ENCODE data around the gene CHP2.
A peak's percentile ranks its signal among the peaks of the same experiment; 100 is the strongest.
"Not testable (repeated sequence)": the region's sequence is repeated elsewhere in the genome, so short reads cannot be mapped to it uniquely, and the experiment has no call there.

Gene CHP2

DNA sequence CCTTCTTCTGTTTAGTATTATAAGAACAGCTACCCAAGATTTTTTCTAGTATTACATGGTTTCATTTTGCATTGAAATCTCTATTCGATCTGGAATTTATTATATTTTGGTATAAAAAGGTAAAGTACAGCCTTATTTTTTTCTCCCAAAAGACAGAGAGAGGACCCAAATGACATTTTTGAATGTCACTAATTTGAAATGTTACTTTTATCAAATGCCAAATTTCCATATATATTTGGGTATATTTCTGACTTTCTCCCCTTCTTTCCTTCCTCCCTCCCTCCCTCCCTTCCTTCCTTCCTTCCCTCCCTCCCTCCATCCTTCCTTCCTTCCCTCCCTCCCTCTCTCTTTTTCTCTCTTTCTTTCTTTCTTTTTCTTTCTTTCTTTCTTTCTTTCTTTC, 6.2 kb upstream of the CHP2 start:
- DNase-seq (ENCODE audit: low spot score): no peak

DNA sequence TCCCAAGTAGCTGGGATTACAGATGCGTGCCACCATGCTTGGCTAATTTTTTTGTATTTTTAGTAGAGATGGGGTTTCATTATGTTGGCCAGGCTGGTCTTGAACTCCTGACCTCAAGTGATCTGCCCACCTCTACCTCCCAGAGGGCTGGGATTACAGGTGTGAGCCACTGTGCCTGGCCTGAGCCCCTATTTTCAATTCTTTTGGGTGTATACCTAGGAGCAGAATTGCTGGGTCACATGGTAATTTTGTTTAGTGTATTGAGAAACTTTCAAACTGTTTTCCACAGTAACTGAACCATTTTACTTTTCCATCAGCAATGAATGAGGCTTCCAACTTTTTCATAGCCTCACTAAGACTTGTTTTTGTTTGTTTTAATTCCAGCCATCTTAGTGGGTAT, 3.8 kb upstream of the CHP2 start:
- not testable (repeated sequence) for DNase-seq (ENCODE audit: low spot score)

DNA sequence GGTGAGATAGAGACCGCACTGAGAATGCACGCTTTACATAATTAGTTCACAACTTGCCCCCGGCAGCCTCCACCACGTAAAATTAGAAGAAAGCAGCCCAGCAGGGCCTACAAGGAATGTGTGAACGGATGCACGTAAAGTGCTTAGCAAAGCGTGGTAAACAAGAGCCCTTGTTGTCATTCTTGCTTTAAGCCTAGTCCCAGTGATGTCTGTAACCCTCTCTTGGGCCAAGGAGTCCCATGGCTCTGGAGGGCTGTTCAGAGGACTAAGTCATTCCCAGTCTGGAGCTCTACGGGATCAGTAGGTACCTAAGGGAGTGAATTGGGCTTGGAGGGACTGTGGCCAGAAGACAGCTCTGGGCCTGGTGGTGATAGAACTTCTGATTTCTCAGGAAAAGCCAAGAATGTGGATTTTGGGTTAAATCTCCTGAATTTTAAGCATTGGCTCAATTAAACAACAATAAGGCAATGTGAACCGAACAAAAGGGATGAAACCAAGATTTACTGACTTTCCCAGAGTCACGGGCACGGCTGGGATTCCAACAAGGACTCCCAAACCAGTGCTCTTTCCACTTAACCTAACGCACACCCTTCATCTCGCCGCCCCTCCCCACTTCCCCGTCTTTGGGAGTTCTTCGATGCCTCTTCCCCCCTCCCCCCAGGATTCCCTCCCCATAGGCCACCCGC, 775 bp upstream of the CHP2 start:
- DNase-seq (ENCODE audit: low spot score): no peak

DNA sequence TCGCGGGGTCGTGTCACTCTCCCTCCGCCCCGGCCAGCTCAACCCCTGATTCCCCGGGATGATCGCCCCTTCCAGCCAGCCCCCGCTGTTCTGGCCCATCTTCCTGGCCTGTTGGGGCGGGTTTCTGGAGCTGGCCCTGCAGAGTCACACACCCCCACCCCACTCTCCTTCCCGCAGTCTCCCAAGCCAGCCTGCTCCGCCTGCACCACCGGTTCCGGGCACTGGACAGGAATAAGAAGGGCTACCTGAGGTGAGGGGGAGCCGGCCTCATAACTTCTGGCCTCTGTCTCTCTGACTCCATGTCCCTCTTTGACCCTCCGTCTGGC, 621 bp downstream of the CHP2 start:
- no peak for DNase-seq (ENCODE audit: low spot score)

DNA sequence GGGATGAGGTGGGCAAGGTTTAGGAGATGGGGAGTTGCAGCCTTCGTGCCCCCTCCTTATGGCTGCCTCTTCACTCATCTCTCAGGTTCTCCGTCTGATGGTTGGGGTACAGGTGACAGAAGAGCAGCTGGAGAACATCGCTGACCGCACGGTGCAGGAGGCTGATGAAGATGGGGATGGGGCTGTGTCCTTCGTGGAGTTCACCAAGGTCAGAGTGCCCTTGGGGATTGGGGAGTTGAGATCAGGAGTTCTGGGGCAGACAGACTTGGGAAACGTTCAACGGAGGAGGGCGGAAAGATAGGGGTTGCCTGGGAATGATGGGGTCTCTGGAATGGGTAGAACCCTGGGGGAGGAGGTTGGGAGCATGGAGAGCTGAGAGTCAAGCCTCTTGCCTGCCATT, 2.3 kb downstream of the CHP2 start:
- no peak for DNase-seq (ENCODE audit: low spot score)

DNA sequence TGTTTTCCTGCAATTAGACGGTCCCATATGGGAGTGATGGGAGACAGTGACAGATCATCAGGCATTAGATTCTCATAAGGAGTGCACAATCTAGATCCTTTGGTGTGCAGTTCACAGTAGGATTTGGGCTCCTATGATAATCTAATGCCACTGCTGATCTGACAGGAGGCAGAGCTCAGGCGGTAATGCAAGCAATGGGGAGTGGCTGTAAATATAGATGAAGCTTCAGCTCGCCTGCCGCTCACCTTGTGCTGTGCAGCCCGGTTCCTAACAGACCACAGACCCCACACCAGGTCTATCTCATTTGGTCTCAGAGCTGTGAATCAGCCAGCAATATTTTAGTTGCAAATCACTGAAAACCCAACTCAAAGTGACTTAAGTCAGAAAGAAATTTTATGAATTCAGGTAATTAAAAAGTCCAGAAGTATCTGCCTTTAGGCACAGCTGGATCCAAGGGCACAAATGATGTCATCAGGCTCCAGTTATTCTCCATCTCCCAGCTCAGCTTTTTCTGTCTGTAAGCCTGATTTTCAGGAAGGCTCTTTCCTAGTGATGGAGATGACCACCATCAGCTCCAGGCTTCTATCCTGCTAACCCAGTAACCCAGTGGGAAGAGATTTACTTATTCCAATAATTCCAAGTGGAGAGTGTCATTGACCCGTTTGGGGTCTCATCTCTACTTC, 3.3 kb downstream of the CHP2 start:
- no peak for DNase-seq (ENCODE audit: low spot score)

DNA sequence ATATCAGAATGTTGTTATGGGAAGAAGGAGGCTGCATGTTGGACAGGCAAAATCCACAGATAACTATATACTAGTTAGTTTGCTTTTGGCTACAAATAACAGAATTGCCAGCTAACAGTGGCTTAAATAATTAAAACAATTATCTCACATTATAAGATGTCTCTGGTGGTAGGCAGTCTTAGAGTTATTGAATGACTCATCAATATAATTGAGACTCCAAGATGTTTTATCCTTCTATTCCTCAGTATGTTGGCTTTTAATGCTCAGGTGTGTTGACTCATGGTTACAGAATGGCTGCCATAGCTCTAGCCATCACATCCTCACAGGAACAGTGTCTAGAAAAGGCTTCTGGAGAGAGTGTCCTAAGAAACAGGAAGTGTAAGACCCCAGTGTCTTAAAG, 11.1 kb downstream of the CHP2 start:
- DNase-seq (ENCODE audit: low spot score): no peak

DNA sequence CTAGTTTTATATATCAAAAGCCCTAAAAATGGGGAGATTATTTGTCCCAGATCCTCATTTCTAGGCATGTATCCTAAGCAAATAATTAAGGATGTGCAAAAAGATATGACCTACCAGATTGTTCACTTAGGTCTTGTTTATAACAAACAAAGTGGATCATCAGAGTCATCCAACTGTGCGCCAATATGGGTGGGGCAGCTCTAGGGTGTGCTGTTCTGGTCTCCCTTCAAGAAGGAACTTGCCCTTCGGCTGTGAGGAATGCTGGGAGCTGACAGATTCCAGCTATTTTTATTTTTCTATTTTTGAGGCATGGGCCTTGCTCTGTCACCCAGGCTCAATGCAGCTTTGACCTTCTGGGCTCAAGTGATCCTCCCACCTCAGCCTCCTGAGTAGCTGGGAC, 13.8 kb downstream of the CHP2 start:
- no peak for DNase-seq (ENCODE audit: low spot score)

DNA sequence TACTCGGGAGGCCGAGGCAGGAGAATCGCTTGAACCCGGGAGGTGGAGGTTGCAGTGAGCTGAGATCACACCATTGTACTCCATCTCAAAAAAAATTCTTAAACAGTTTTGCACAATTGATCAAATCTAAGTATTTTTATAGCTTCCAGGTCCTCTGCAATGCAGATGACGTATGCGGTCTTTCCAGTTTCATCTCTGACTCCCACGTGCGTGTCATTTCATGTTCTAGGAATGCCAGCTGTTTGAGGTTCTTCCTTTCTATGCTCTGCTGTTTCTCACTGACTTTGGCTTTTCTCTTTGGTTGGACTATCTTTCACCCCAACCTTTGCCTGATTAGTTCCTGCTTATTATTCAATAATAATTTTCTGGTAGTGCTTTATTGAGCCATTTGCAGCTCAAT, 16.2 kb downstream of the CHP2 start:
- DNase-seq (ENCODE audit: low spot score): no peak

DNA sequence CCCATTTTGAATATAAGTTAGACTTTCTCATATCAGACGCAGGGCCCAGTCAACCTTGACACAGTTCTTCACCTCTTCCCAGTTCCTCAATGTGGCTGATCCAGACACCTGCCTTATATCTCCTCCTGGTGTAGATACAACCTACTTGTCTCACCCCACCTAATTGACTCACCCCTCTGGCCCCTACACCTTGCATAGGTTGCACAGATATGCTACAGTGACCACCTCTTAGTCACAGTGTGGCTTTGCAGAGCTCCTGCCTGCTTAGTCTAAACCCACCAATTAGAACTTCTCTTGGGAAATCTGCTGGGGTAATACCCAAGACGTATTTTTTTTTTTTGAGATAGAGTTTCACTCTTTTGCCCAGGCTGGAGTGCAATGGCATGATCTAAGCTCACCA, 16.8 kb downstream of the CHP2 start:
- DNase-seq (ENCODE audit: low spot score): no peak

DNA sequence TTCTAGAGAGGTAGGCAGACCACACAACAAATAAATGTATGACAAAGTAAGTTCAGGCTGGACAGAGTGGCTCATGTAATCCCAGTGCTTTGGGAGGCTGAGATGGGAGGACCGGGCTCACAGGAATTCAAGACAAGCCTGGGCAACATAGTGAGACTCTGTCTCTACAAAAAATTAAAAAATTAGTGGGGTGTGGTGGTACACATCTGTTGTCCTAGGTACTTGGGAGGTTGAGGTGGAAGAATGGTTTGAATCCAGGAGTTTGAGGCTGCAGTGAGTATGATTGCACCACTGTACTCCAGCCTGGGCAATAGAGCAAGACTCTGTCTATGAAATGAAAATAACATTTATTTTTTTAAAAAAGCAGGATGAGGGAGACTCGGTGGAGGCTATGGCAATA, 18.5 kb downstream of the CHP2 start:
- DNase-seq (ENCODE audit: low spot score): no peak

DNA sequence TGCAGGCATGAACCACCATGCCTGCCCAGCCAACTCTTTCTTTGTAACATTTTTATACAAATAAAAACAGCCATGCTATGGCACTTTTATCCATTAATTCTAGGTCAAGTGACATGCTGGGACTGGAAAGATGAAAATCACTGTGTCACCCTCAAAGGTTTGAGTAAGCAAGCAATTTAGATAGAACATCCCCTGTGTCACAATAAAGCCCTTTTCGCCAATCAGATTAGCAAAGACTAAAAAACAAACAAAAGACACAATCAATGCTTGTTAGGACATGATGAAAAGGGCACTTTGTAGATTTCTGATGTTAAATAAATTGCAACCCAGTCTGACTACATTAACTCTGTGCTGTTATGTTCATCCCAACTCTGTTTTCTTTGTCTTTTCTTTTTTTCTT, 26.4 kb downstream of the CHP2 start:
- no peak for DNase-seq (ENCODE audit: low spot score)

DNA sequence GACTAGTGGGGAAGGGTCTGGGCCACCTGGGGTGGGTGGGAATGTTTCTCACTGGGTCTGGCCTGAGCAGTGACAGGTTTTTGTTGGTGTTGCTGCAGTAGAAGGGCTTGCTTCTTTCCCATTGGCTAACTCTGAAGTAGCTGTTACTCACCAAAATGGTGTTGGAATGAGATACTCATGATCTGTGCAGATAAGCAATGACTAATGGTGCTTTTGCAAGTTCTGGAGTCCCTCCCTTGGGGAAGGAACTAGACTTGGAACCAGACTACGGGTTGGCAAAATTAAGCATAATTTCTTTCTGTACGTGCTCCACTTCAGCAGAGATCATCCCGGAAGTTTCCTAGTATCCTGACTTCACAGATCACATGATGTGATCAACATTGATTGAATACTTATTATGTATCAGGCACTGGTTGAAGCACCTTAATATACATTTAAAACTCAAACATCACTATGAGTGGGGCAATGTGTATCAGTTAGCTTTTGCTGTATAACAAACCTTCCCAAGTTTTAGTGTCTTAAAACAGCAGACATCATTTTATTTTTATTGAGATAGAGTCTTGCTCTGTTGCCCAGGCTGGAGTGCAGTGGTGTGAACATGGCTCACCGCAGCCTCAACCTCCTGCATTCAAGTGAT, 30.1 kb downstream of the CHP2 start:
- no peak for DNase-seq (ENCODE audit: low spot score)

DNA sequence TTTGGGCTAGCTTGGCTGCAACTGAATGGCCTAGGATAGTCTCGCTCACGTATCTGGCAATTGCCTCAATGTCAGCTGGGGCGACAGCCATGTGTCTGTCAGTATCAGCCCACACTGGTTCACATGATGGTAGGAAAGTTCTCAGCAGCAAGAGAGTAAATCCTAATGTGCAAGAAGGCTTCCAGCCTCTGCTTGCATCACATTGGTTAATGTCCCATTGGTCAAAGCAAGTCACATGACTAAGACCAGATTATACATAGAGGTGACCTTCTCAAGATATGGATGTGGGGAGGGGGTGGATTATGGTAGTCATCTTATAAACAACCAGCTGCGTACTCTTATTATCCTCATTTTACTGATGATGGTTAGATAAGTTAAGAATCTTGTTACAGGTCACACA, 31.0 kb downstream of the CHP2 start:
- no peak for DNase-seq (ENCODE audit: low spot score)

DNA sequence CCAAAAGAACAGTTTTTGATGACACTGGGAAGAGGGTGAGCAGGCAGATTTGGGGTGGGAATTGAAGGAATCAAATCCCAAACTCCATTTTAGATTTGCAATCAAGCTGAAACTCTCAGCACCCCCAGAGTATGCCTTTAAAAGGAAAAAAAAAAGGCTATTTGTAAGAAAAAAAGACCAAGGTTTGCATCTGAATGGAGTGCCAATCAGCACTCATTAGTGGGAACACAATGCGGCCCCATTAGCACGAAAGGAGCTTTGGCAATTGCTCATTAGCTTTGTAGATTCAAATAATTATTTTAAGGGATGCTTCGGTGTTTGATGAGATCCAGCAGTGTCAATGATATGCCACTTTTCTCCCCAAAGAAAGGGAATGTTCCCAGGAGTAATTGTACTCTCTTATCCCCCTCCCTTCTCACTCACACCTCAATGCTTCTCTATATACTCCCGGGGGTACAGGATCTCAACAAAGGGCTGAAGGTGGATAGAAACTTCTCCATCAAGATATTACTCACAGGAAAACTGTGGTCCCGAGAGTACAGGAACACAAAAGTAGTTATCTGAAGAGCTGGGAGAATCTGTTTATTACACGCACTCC, 32.2 kb downstream of the CHP2 start:
- no peak for DNase-seq (ENCODE audit: low spot score)

DNA sequence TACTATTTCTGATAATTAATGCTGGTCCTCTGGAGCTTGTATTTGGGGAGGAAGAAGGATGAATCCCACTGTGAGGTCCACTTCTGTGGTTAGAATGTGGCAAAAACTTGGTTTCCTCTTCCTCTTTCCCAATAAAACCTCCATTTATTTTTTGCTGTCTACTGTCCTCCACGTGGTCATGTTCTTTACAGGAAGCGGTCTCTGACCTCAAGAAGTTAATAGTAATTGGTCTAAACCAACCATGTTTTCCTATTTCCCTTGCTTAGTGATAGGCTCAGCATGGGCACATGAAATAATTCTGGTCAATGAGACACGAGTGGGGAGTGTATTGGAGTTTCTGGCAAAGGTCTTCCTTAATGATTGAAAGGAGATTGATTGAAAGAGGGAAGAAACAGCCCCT, 33.9 kb downstream of the CHP2 start:
- DNase-seq (ENCODE audit: low spot score): no peak

DNA sequence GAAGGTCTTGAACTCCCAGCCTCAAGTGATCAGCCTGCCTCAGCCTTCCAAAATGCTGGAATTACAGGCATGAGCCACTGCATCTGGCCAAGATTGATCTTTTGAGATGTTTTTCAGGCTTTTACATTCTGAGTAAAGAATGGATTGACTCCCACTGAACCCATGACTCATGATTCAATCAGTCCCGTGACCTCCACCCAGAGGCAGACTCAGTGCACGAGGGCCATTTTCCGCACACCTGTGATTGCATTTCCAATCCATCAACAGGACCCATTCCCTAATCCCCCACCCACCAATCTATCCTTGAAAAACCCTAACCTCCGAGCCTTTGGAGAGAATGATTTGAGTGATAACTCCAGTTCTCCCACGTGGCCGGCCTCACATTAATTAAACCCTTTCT, 40.6 kb downstream of the CHP2 start:
- DNase-seq (ENCODE audit: low spot score): no peak

DNA sequence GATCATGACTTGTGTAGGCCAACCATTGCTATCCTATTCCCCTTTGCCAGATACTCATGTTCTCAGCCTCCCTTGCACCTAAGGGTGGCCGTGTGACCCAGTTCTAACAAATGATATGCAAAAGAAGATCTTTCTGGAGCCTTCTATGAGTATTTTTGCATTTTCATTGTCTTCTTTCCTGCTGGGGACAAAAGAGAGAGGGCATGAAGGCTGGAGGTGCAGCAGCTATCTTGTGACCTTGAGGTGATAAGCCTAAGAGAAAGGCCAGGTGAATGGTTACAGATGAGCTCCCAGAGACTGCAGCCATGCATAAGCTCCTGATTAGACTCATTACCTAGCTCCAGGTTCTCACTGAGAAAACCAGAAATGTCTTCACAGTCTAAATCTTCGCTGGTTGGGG, 42.1 kb downstream of the CHP2 start:
- no peak for DNase-seq (ENCODE audit: low spot score)

DNA sequence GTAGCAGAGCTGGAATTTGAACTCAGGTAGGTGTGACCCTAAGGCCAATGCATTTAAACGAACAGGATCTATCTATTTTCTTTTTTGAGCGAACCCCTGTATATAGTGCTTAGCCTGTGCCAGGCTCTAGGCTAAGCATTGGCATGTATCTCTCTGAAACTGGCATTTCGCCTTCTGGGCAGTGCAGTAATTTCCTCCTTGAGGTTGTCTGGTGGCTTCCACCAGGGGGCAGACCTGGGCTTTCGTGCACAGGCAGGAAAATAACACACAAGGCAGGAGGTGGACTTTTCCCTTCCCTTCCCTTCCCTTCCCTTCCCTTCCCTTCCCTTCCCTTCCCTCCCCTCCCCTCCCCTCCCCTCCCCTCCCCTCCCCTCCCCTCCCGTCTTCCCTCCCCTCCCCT, 46.6 kb downstream of the CHP2 start:
- peak; percentile 66 for DNase-seq (ENCODE audit: low spot score)

DNA sequence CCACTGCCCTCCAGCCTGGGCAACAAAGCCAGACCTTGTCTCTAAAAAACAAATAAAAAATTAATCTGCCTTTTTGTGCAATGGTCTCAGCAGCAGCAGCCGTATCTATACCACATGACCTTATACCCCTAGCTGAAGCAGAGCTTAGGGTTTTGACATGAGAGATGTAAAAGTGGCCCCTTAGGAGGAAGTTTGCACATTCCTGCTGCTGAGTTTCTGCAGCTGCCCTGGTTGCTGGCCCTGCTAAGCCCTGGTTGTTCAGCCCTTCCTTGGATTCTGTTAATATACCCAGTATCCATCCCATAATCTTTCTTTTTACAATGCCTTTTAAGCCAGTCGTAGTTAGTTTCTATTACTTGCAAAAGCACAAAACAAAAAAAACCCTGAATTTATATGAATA, 48.0 kb downstream of the CHP2 start:
- DNase-seq (ENCODE audit: low spot score): no peak

DNA sequence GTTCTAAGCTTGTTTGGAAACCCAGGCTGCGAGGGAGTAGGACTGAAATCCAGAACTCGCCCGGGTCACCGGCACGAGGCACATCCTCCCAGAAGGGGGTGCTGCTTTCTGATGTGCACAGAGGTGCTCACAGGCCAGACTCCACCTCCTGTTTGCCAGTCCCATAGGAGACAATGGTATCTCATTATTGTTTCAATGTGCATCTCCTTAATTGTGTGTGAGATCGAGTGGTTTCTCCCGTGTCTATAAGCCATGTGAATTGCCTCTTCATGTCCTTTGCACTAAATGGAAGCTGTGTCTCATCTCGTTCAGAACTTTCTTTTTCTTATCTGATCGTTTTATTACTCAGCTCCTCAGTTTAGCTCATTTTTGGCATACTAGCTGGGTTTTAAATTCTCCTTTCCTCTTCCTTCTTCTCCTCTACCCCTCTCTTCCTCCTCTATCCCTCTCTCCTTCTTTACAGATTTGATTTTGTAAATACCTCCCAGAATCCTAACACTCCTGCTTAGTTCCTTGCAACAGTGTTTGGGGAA, 48.8 kb downstream of the CHP2 start:
- DNase-seq (ENCODE audit: low spot score): no peak

DNA sequence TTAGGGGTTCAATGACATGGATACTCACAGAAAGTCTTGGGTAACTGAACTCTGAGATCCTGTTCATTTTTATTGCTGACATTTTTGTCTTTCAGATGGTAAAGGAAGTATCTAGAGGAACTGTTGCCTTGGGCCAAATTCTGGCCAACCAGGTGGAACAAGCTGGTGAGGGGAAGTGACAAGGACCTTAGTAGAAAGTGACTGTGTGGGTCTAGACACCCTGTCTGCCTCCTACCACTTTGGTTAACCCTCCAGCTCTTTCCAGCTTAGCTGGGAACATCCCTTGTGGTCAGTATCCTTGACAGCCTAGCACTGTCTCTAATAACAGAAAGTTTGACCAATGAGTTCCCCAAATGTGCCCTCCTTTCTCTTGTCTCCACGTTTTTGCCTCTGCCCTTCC, 52.2 kb downstream of the CHP2 start:
- no peak for DNase-seq (ENCODE audit: low spot score)

Measured in COLO829 (cell line).